H9 (cell line): ENCODE data around the gene PVR. TPM values are rescaled to one million over a fixed set of nuclear protein-coding genes. Genes with fewer than 3 reads are reported as not detected.

Experiments
- DNase-seq: peaks from one replicate; pipeline ENCODE4 v3.0.0-alpha.2; 2017
- H2AFZ ChIP-seq: one replicate; pipeline ENCODE4 v1.6.1; 2013; ENCODE audit warnings: mild to moderate bottlenecking, low read length, control low read depth, moderate library complexity
- H2AK5ac ChIP-seq: 2 replicates; pipeline ENCODE4 v1.6.1; 2013; ENCODE audit warnings: low read length, control low read depth, mixed read lengths; ENCODE audit not compliant: insufficient read length
- H2BK120ac ChIP-seq: one replicate; pipeline ENCODE4 v1.6.1; 2013; ENCODE audit warnings: low read depth, mild to moderate bottlenecking, low read length, control low read depth, inconsistent platforms; ENCODE audit not compliant: poor library complexity, severe bottlenecking
- H2BK12ac ChIP-seq: 2 replicates; pipeline ENCODE4 v1.6.1; 2013; ENCODE audit warnings: low read length, control low read depth, mixed read lengths, low read depth; ENCODE audit not compliant: insufficient read length
- H2BK15ac ChIP-seq: 2 replicates; pipeline ENCODE4 v1.6.1; 2013; ENCODE audit warnings: low read depth, low read length, control low read depth
- H2BK20ac ChIP-seq: one replicate; pipeline ENCODE4 v1.6.1; 2013; ENCODE audit warnings: low read depth, mild to moderate bottlenecking, low read length, control low read depth, inconsistent platforms; ENCODE audit not compliant: poor library complexity, severe bottlenecking
- H2BK5ac ChIP-seq: 2 replicates; pipeline ENCODE4 v1.6.1; 2013; ENCODE audit warnings: low read length, control low read depth, mixed read lengths; ENCODE audit not compliant: insufficient read length
- H3K14ac ChIP-seq: 2 replicates; pipeline ENCODE4 v1.6.1; 2013; ENCODE audit warnings: low read length, control low read depth; ENCODE audit not compliant: insufficient read depth
- H3K18ac ChIP-seq: 2 replicates; pipeline ENCODE4 v1.6.1; 2013; ENCODE audit warnings: low read depth, mild to moderate bottlenecking, mixed read lengths, low read length, control low read depth; ENCODE audit not compliant: insufficient read length
- H3K23ac ChIP-seq: 2 replicates; pipeline ENCODE4 v1.6.1; 2013; ENCODE audit warnings: low read length, control low read depth, mixed read lengths, low read depth; ENCODE audit not compliant: insufficient read length
- H3K23me2 ChIP-seq: 2 replicates; pipeline ENCODE4 v1.6.1; 2013; ENCODE audit warnings: low read depth, mild to moderate bottlenecking, mixed read lengths, low read length, control low read depth; ENCODE audit not compliant: insufficient read length, poor library complexity, severe bottlenecking
- H3K27ac ChIP-seq: 2 replicates; pipeline ENCODE4 v1.5.1; 2013; ENCODE audit warnings: low read length, control low read depth, mixed read lengths, low read depth; ENCODE audit not compliant: insufficient read length
- H3K27me3 ChIP-seq: 2 replicates; pipeline ENCODE4 v1.6.1; 2013; ENCODE audit warnings: low read length, control low read depth, inconsistent platforms; ENCODE audit not compliant: insufficient read depth
- H3K4ac ChIP-seq: 2 replicates; pipeline ENCODE4 v1.6.1; 2013; ENCODE audit warnings: low read depth, mild to moderate bottlenecking, control low read depth, inconsistent platforms, low read length, moderate library complexity
- H3K4me1 ChIP-seq: 2 replicates; pipeline ENCODE4 v1.6.1; 2013; ENCODE audit warnings: low read length, control low read depth, inconsistent platforms; ENCODE audit not compliant: insufficient read depth
- H3K4me2 ChIP-seq: 2 replicates; pipeline ENCODE4 v1.6.1; 2013; ENCODE audit warnings: low read length, control low read depth, mixed read lengths; ENCODE audit not compliant: insufficient read length, insufficient read depth
- H3K56ac ChIP-seq: 2 replicates; pipeline ENCODE4 v1.6.1; 2013; ENCODE audit warnings: low read depth, mild to moderate bottlenecking, mixed read lengths, low read length, control low read depth; ENCODE audit not compliant: insufficient read length
- H3K79me1 ChIP-seq: 2 replicates; pipeline ENCODE4 v1.6.1; 2013; ENCODE audit warnings: low read depth, mild to moderate bottlenecking, moderate library complexity, low read length, control low read depth, inconsistent platforms; ENCODE audit not compliant: insufficient read depth, poor library complexity, severe bottlenecking
- H3K79me2 ChIP-seq: 2 replicates; pipeline ENCODE4 v1.6.1; 2013; ENCODE audit warnings: low read length, control low read depth, inconsistent platforms; ENCODE audit not compliant: insufficient read depth
- H3K9ac ChIP-seq: 2 replicates; pipeline ENCODE4 v1.6.1; 2013; ENCODE audit warnings: low read length, control low read depth, mixed read lengths; ENCODE audit not compliant: insufficient read length; ENCODE audit errors: extremely low read depth
- H3K9me3 ChIP-seq: one replicate; pipeline ENCODE4 v1.6.1; 2013; ENCODE audit warnings: low read depth, low read length, inconsistent platforms; ENCODE audit not compliant: control insufficient read depth
- H3T11ph ChIP-seq: one replicate; pipeline ENCODE4 v1.6.1; 2013; ENCODE audit warnings: mild to moderate bottlenecking, low read length, control low read depth, inconsistent platforms
- H4K20me1 ChIP-seq: one replicate; pipeline ENCODE4 v1.6.1; 2013; ENCODE audit not compliant: control insufficient read depth, insufficient read length, insufficient read depth
- H4K5ac ChIP-seq: 2 replicates; pipeline ENCODE4 v1.6.1; 2013; ENCODE audit warnings: low read depth, mild to moderate bottlenecking, mixed read lengths, low read length, control low read depth; ENCODE audit not compliant: insufficient read length
- H4K8ac ChIP-seq: replicated peaks from 2 replicates; pipeline ENCODE4 v1.6.1; 2013; ENCODE audit warnings: low read length, control low read depth, mixed read lengths, low read depth; ENCODE audit not compliant: insufficient read length
- H4K91ac ChIP-seq: 2 replicates; pipeline ENCODE4 v1.6.1; 2013; ENCODE audit warnings: low read depth, mild to moderate bottlenecking, moderate library complexity, mixed read lengths, low read length, control low read depth; ENCODE audit not compliant: insufficient read length
- H3K27ac Mint-ChIP-seq, 3 experiments: 2 replicates in 2 of 3; 3 replicates in 1 of 3; pipeline ENCODE4 v1.8.0; 2020 to 2021; ENCODE audit warnings: mixed read lengths in 3 of 3, mild to moderate bottlenecking in 1 of 3, moderate library complexity in 1 of 3
- H3K27me3 Mint-ChIP-seq: 2 replicates; pipeline ENCODE4 v1.8.0; 2021; ENCODE audit warnings: low read depth, mild to moderate bottlenecking, moderate library complexity, mixed read lengths
- H3K36me3 Mint-ChIP-seq, 3 experiments: 2 replicates in 2 of 3; 3 replicates in 1 of 3; pipeline ENCODE4 v1.8.0; 2020 to 2021; ENCODE audit warnings: low read depth in 3 of 3, mixed read lengths in 3 of 3; ENCODE audit not compliant: insufficient read depth in 1 of 3
- H3K4me1 Mint-ChIP-seq, 2 experiments: 2 replicates each; pipeline ENCODE4 v1.8.0; 2020; ENCODE audit warnings: mixed read lengths in 2 of 2
- H3K4me3 Mint-ChIP-seq, 2 experiments: 2 replicates in 1 of 2; 3 replicates in 1 of 2; pipeline ENCODE4 v1.8.0; 2020 to 2021; ENCODE audit warnings: mild to moderate bottlenecking in 2 of 2, mixed read lengths in 2 of 2, moderate library complexity in 1 of 2
- H3K9me3 Mint-ChIP-seq, 2 experiments: 2 replicates in 1 of 2; 3 replicates in 1 of 2; pipeline ENCODE4 v1.8.0; 2020; ENCODE audit warnings: mild to moderate bottlenecking in 2 of 2, mixed read lengths in 2 of 2, moderate library complexity in 1 of 2
- WGBS: extraction: QIAGEN DNeasy Blood & Tissue Kit; methylation state at CpG from one replicate; pipeline ENCODE4 v1.1.7; 2013; ENCODE audit warnings: missing lambda C conversion rate, low lambda C conversion rate, mixed read lengths; ENCODE audit not compliant: insufficient read length; ENCODE audit errors: extremely low coverage; 5-methylcytosine and 5-hydroxymethylcytosine counted together
- total RNA-seq: library from RNA; stranded (reverse); gene quantifications from 2 replicates; pipeline ENCODE4 v1.2.1, GENCODE V29; 2021
- TF ChIP-seq, protein P1 (sequence below): fragments of 200-600 bp; sonication (generic); conservative IDR thresholded peaks from 3 replicates; pipeline ENCODE4 v1.8.0; 2021; ENCODE audit warnings: antibody characterized with exemption, mild to moderate bottlenecking

PVR gene
- total RNA-seq, 1 experiment from 2014 or later = 29.2 TPM

DNA sequence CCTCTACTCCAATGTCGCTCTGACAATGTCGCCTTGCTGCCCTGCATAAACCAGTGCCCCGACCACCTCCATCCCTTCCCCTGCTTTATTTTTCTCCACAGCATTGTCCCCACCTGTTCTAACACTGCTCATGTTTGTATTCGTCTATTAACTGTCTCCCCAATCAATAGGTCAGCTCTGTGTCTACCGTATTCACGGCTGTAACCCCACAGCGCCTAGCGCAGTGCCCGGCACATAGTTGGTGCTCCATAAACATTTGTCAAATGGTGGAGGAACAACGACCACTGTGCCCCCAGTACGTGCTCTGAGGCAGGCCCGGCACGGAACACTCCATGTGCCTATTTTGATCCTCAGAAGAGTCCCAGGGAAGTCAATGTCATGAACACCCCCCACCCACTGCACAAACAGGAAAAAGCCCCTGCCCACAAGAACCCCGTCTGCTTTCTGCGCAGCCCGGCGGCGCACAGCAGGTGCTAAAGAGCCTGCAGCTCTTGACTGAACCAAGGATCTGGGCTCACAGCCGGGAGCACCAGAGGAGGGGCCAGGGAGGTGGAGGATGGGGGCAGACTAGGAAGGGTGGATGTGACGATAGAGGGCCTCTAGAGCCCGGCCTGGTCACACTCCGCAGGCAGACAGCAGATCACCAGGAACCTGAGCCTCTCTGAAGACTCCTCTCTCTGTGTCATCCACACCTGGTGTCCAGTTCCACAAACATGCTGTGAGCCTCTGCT lies 53.4 kb downstream of the PVR start:
- Histone ChIP-seq H3K79me2 (no peaks in the 10 kb centered on the region), H4K20me1 (no peaks in the 10 kb centered on the region), H3K27ac (no peak overlapping the region), H2BK120ac (no peak overlapping the region), H2BK12ac (no peak overlapping the region), H4K8ac (no peak overlapping the region), H3K4me1 (no peaks in the 10 kb centered on the region), H3K9ac (no peak overlapping the region), H3K4ac (no peak overlapping the region), H3T11ph (no peak overlapping the region), H3K79me1 (no peaks in the 10 kb centered on the region), H4K5ac (no peak overlapping the region), H3K18ac (no peak overlapping the region), H3K4me2 (no peak overlapping the region), H2AFZ (no peak overlapping the region), H3K23ac (no peak overlapping the region), H2BK15ac (no peak overlapping the region), H3K56ac (no peak overlapping the region), H3K14ac (no peak overlapping the region; the same call in 1 of the 2 replicates), H3K27me3 (no peaks in the 10 kb centered on the region), H3K9me3 (no peaks in the 10 kb centered on the region), H3K23me2 (no peaks in the 10 kb centered on the region), H4K91ac (no peak overlapping the region), H2BK20ac (no peak overlapping the region), H2BK5ac (no peak overlapping the region), H2AK5ac (no peak overlapping the region)
- Mint-ChIP-seq H3K4me1 (peaks cover 10% of the 10 kb centered on the region in 2 experiments), H3K4me3 (no peak overlapping the region), H3K9me3 (no peaks in the 10 kb centered on the region), H3K36me3 (no peaks in the 10 kb centered on the region), H3K27me3 (peaks cover 7% of the 10 kb centered on the region), H3K27ac (peak overlapping the region in 1 of 3 experiments; percentile 11; a peak in 1 of 7 replicates)
- TF ChIP-seq, protein P1, sequence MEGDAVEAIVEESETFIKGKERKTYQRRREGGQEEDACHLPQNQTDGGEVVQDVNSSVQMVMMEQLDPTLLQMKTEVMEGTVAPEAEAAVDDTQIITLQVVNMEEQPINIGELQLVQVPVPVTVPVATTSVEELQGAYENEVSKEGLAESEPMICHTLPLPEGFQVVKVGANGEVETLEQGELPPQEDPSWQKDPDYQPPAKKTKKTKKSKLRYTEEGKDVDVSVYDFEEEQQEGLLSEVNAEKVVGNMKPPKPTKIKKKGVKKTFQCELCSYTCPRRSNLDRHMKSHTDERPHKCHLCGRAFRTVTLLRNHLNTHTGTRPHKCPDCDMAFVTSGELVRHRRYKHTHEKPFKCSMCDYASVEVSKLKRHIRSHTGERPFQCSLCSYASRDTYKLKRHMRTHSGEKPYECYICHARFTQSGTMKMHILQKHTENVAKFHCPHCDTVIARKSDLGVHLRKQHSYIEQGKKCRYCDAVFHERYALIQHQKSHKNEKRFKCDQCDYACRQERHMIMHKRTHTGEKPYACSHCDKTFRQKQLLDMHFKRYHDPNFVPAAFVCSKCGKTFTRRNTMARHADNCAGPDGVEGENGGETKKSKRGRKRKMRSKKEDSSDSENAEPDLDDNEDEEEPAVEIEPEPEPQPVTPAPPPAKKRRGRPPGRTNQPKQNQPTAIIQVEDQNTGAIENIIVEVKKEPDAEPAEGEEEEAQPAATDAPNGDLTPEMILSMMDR = no peak
- peak; percentile 62 for DNase-seq
- no CpG with 5 or more reads among the region's 22 CpGs for WGBS
